Activated CD4-positive, CD25-positive, alpha-beta regulatory T cell (primary cell): ENCODE measurements around the gene PHYHIPL.

Source experiments
- DNase-seq, 4 experiments: peaks; one replicate each; lab custom pipeline; 2025; lab: John Stamatoyannopoulos, UW

The PHYHIPL gene

DNA sequence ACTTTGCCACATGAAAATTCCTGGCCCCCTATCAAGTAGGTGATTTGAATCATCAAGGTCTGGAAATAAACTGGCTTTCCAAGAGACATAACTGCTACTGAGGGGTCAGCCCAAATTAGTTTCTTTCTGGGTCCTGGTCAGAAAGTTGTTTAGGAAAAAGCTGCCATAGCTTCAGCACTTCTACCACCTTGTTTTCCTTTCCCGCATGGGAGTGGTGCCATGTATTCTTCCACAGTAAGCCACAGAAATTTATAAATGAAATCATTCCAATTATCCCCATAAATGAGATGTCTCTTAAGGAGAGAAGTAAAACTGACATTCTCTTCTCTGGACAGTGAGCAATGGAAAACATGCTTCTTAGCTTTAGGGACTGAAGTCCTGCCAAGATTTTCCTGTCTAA, 80.8 kb downstream of the PHYHIPL start:
- no peak for DNase-seq

DNA sequence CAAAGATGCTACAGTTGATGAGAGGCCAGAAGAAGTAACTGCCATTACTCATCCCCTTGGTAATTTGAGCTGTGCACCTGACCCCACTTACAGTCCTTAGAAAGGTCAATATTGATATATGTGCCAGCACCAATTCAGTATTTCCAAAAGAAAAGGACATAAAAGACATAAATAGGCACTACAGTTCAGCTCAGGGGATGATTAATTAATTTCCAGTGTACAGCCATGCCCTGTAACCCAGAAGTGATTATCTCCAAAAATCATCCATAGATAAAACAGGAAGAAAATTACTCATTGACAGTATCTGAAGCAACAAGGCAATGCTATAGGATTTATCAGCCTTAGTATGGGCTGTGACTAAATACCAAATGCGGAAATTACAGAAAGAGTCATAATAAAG, 82.4 kb downstream of the PHYHIPL start:
- no peak for DNase-seq

DNA sequence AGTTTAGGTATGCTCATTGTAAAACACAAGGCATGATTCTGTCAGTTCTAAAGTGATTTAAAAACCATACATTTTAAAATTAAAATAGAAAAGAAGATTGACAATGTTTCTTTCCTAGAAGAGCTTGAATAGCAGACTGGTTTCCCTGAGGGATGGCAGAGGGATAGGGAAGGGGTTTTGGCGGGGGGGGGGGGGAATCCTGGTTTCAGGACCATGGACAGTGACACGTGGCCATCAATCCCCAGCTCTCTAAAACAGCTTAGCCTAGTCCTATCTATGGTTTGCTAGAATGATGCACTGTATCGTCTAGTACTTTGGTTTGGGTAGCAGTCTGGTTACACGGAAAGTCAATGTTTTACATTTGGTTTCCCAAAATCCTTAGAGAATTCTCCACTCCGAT, 88.7 kb downstream of the PHYHIPL start:
- no peak for DNase-seq

DNA sequence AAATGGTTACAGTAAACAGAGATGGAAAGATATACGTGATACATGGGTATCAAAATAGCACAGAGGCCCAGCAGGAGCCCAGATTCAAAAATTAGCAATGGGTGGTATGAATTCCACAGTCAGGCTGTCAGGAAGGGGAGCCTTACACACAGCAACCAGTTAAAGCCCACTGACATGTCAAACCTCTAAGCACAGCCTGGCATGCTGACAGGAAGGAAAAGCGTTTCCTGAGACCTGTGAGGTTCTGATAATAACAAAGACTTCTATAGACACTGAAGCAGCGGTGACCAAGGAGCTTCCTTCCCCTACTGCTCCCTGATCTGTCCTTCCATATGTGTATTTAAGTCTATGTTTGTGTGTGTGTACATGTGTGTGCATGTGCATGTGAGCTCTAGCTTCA, 89.9 kb downstream of the PHYHIPL start:
- no peak for DNase-seq

DNA sequence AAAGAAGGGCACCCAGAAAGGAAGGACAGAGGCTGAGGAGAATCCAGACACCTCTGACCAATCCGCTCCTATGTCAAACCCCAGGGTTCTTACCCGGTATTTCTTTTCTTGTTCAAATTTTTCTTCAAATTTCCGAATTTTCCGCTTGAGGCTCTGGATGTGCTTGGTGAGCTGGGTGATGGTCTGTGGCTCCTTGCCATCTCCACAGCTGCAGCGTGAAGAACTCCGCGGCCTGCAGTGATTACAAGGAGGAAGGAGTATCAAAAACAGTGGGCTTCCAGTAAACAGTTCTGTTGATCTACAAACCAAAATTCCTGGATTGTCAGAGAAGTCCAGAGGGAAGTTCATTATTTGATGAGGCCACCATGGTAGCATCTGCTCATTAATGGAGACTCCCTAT, 92.0 kb downstream of the PHYHIPL start:
- DNase-seq: no peak

DNA sequence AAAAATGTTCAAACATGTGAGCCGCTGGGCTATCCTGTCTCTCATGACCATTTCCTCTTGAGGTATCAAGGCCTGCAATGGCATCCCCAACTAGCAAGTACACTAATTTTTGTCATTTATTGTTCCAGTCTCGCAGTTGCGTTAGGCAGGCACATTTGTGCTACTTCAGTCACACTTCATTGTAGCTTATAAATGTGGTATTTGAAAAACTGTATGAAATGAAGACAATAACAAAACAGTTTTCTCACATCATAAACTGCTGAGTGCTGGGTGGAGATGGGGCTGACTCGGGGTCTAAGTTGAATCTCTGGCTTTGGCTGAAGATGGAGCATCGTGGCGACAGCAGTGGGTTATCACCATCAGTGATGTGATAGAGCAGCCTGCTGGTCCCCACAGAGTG, 93.2 kb downstream of the PHYHIPL start:
- no peak for DNase-seq

DNA sequence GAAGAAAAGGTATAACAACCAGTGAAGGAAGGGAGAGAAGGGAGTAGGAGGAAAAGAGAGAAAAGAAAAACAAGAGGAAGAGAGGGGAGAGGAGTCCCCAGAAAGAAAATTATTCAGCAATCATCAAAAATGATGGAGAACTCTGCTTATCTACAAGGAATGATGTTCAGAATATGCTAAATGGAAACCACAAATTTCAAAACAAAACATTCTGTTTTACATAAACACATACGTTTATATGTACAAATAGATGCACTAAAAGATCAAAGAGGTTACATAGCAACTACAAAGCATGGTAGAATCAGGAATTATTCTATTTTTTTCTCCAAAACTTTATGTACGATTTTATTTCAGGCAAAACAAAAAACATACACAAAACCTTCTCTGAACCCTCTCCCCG, 94.0 kb downstream of the PHYHIPL start:
- DNase-seq: no peak

DNA sequence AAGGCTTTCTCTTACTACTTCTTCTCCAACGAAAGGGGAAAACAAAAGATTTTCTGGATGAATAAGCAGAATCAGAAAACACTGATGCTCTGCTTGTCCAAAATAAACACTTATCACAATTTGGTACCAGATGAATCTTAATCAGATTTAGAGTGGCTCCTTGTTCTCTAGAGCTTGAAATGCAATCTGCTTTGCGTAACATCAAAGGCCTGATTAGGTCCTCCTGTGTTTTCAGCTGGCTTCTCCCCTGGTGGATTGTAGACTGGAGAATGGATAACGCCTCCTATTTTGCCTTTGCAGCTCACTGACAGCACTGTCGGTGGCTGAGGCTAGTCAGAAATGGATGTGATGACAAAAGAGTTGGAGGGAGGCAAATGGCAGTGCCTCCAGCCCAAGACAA, 94.7 kb downstream of the PHYHIPL start:
- no peak for DNase-seq

DNA sequence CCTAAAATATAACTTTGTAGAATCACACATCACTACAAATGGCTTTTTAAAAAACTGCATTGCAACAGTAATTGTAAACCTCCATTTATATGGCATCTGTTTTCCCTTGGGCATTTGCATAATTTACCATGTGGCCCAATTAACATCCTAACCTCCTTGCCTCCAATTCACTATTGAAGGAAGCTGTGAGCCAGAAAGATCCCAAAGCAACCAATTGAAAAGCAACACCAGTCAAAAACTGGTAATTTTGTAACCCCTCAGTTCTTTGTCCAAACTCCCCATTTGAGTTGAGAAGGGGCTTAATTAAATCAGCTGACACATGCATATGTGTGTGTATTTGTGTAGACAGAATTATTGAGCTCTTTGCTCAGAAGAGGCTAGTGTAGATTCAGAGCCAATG, 95.6 kb downstream of the PHYHIPL start:
- DNase-seq: no peak

DNA sequence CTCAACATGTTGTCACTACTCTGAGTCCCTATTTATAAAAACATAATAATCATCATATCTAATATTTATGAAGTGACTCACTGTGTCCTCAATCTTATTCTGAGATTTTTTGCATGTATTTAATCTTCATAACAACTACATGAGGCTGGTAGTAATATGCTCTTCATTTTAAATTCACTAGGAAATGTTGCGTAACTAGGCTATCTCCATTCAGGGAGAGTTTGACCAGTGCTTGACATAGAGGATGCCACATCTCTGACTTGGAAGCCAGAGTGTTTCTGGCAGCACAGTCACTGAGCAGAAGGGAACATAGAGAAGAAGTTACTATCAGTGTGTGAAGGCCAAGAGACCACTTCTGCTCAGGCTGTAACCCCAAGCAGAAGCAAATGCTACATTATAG, 97.0 kb downstream of the PHYHIPL start:
- DNase-seq: no peak

DNA sequence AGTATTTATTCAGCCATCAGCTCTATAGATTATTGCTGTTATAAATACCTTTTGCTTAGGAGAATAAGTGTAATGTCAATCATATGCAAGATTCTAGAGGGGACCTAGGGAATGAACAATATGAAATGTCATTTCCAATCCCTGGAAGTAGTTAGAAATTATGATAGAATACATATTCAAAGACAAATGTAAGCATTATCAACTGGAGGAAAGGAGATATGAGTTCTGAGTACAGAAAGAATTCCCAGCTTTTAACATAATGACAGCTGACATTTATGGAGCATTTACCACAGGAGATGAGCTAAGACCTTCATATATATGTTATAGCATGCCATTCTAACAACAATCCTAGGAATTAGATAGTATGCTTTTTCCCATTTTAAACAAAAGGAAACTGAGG, 99.7 kb downstream of the PHYHIPL start:
- no peak for DNase-seq

DNA sequence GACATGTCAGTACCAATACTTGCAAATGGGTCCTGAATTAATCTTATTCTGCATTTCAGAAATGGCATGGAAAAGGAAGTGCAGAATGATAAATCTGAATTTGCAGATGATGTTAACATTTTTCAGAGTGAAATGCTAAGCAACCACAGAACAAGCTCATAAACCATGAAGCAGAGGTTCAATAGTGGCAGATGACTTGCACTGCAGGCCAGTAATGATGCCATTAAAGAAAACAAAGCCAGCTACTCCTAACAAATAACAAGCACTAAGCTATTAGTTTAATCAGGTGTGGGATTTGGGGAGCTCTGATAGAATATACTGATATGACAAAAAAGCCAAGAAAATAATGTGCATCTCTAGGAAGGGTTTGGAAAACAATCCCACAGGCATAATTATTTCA, 100.5 kb downstream of the PHYHIPL start:
- DNase-seq: no peak

DNA sequence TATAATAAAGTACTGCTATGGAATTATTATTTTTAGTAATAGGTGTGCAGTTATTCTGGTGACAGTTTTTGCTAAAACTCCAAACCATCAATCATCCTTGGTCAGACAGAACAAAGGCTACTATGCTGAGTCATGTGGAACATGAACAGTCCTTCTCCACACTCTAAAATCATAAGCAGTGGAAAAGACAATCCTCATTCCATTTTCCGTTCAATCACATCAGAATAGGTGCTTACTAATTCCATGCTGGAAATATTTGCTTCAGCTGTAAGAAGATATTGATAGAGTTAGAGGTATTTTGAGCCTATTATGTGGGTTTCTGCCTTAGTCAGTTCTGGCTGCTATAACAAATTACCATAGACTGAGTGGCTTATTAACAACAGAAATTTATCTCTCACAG, 103.0 kb downstream of the PHYHIPL start:
- no peak for DNase-seq

DNA sequence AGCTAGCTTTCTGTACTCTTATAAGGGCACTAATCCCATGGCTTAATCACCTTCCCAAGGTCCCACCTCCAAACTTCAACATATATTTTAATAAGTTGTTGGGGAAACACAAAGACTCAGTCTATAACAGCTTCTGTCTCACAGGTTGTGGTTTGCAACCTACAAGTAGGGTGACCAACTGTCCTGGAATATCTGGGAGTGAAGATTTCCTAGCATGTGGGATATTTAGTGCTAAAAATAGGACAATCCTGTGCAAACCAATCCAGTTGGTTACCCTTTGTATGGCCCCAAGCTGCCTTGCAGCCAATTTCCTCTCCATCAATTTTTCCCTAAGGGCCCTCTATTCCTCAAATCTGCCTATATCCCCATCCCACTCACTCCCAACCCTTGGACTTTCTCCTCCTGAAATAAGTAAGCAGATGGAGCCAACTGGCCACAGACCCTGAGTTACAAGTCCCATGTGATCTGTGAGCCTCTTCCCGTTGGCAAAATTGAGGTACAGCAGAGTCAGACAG, 103.6 kb downstream of the PHYHIPL start:
- no peak for DNase-seq

DNA sequence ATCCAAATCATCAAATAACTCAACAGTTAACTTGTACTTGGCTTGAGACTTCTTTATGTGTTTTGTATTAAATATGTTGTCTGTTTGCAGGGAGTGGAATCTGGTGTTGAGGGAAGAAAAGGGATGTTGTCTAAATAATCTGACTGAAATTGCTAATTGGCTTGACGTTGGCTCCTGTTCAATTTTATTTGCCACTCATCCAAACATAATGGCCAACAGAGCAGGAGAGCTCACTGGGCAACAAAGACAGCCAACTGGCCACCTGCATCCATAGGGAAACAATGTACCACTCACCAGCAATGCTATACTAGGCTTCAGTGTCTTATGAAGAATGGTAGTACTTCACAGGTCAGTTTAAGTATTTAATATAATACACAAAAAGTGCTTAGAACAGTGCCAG, 105.4 kb downstream of the PHYHIPL start:
- DNase-seq: no peak

DNA sequence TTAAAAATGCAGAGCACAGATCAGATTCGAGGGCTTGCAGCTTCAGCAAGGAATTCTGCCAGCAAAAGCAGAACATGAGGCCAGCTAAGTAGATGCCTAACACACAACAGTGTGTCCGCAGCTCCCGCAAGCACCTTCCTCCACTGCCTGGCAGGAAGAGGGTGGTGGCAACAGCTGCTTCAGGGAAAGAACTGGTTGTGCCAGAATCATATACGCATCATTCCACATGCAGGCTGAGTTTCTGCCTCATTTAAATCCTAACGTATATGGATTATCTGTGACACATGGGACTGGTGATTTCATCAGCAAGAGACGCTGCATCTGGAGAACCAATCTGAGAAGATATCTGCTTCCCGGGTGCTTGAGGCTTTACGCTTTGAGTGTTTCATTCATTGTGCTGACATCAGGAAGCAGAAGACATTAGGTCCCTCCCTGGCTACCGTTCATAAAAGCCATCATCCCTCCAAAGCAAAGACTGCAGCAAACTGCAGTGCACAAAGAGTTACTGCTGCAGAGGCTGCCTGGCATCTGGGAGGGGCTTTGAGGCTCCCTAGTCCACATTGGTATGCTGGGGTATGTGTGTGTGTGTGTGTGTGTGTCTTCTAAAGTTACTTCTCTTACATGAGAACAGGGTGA, 107.1 kb downstream of the PHYHIPL start:
- DNase-seq: no peak

DNA sequence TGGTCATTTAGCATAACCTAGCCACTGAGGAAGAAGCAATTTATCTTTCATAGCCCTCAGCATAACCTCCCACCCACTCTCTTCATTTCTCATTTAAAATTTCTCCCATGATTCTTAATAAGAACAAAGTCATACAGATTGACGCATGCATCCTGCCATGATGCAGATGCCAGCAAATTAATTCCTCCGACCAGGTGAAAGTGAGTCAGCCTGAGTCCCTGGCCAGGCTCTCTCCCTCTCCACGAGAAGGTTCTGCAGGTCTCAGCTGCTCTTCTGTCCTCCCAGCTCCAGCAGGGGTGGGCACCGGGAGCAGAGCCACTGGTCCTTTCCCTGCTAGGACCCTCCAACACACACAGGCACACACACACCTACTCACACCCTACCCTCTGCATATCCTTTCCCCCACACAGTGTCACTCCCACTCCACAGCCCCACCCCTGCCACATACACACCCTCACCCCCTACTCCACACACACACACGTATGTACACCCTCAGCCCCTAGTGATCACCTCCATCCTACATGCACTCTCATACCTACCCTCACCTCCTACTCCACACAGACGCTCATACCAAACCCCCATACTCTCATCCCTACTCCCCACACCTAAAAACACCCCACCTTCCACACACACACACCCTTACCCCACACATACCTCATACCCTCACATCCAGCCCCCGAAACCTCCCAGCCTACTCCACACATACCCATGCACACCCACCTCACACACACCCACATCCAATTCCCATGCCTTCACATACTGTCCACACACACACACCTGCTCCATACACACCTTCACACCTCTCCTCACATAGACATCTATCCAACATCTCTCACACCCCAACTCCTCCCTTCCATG, 107.9 kb downstream of the PHYHIPL start:
- DNase-seq: no peak

DNA sequence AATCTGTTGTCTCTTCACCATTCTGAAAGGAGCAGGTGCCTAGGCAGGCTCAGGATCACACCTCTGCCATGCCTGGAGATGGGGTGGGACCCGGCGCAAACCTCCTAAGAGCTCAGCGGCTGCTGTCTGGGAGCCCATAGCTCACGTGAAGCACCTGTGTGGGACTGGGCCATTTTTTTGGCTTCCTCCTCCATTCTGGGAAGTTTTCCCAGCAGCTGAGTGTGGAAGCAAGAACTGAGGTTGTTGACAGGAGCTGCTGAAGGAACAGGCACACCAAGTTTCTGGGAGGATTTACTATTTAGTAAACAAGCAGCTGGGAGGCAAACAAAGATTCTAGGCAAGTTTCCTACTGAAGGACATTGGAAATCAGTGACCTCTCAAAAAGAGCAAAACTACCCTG, 108.6 kb downstream of the PHYHIPL start:
- DNase-seq: no peak

DNA sequence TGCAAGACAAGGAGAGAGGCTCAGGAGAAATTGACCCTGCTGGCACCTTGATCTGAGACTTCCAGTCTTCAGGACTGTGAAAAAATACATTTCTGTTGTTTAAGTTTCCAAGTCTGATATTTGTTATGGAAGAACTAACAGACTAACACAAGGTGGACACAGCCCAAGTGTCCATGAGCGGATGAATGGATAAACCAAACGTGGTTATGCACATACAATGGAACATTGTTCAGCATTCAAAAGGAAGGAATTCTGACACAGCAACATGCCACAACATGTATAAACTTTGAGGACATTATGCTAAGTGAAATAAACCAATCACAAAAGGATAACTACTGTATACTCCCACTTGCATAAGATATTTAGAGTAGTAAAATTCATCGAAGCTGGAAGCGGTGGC, 109.4 kb downstream of the PHYHIPL start:
- DNase-seq: no peak

DNA sequence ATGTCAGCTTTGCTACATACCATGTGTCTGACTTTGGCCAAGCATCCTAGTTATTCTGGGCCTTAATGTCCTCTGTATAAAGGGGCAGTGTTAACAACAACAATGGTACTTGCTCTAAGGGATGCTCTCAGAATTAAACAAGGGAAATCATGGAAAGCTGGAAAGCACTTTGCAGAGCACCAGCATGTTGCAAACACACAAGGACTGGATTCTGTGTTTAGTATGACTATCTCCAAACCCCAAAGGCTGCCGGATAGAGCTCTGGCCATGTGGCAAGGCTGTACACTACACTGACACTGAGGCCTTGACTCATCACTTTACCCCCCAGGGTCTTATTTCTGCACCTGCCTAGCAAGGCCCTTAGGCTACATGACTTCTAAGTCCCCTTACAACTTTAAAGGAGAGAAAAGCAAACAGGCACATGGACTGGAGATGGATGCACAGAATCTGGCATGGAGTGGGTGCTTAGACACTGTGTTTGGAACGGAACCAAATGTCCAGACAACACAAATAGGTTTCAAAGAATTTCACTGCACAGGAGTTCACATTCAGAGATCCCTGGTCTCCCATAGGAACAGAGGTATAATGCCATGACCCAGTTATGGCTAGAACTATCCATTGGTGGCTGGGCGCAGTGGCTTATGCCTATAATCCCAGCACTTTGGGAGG, 111.3 kb downstream of the PHYHIPL start:
- no peak for DNase-seq

DNA sequence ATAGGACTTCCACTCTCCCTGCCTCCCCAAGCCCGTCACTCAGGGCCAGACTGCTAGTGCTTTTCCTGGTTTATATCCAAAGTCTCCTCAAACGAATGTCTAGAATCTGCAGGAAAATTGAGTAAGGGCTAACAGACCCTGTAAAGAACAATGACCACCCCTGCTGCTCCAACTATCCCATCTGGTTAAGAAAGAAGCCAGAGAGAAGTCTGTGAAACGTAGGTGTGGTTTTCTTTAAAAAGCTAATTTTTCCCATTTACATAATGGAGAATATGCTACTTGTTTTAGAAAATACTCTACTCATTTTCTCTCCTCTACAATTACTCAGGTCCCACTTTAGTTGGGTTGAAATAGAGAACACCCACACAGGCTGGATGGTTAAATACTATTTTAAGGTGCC, 113.4 kb downstream of the PHYHIPL start:
- no peak for DNase-seq

DNA sequence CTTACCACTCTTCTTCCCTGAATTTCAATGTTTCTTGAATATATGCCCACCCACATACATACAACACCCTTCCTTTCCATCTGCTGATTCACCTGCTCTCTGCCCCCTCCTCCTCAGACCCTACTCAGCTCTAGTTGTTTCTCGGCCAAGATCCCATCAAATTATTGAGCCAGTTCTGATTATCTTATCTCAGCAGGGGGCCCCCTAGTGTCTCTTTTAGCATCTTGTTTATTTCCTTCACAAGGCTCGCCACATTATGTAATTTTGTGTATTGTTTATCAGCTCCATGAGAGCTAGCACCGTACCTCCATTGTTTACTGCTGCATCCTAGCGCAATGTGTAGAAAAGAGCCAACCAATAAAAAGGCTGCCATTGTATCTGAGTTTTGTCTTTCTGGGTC, 114.0 kb downstream of the PHYHIPL start:
- DNase-seq: no peak
